ENCODE data around the gene INPP5F.
"Not testable (repeated sequence)": the region's sequence is repeated elsewhere in the genome, so short reads cannot be mapped to it uniquely, and the experiment has no call there.

INPP5F gene

GRCh38 chr10:119776536-119776935 lies 50.7 kb downstream of the INPP5F start:
- no peak for DNase-seq (ENCODE audit: low read depth in 2 of 2)

- DNase-seq (ENCODE audit: low read depth in 2 of 2) = no peak
These were observed 51.8 kb downstream of the INPP5F start for GRCh38 chr10:119777686-119778085.

- DNase-seq (ENCODE audit: low read depth in 2 of 2) = no peak
These were observed 53.1 kb downstream of the INPP5F start for GRCh38 chr10:119778776-119779445.

GRCh38 chr10:119780879-119781480 lies 55.1 kb downstream of the INPP5F start:
- DNase-seq (ENCODE audit: low read depth in 2 of 2) = no peak

GRCh38 chr10:119781498-119781897 lies 55.6 kb downstream of the INPP5F start:
- DNase-seq (ENCODE audit: low read depth in 2 of 2) = no peak

GRCh38 chr10:119782981-119783664 lies 57.3 kb downstream of the INPP5F start:
- DNase-seq (ENCODE audit: low read depth in 2 of 2) = no peak

- DNase-seq (ENCODE audit: low read depth in 2 of 2) = no peak
These were observed 57.8 kb downstream of the INPP5F start for GRCh38 chr10:119783665-119784027.

GRCh38 chr10:119784340-119785067 lies 58.7 kb downstream of the INPP5F start:
- no peak for DNase-seq (ENCODE audit: low read depth in 2 of 2)

GRCh38 chr10:119786117-119786769 lies 60.4 kb downstream of the INPP5F start:
- no peak for DNase-seq (ENCODE audit: low read depth in 2 of 2)

GRCh38 chr10:119795101-119795500 lies 69.3 kb downstream of the INPP5F start:
- DNase-seq (ENCODE audit: low read depth in 2 of 2) = not testable (repeated sequence)

GRCh38 chr10:119796039-119796438 lies 70.2 kb downstream of the INPP5F start:
- no peak for DNase-seq (ENCODE audit: low read depth in 2 of 2)

GRCh38 chr10:119801176-119801575 lies 75.3 kb downstream of the INPP5F start:
- no peak for DNase-seq (ENCODE audit: low read depth in 2 of 2)

- DNase-seq (ENCODE audit: low read depth in 2 of 2) = no peak
These were observed 76.2 kb downstream of the INPP5F start for GRCh38 chr10:119801998-119802538.

- no peak for DNase-seq (ENCODE audit: low read depth in 2 of 2)
These were observed 77.4 kb downstream of the INPP5F start for GRCh38 chr10:119803264-119803663.

GRCh38 chr10:119805702-119806230 lies 79.9 kb downstream of the INPP5F start:
- DNase-seq (ENCODE audit: low read depth in 2 of 2) = no peak

- DNase-seq (ENCODE audit: low read depth in 2 of 2) = no peak
These were observed 80.7 kb downstream of the INPP5F start for GRCh38 chr10:119806334-119807130.

- DNase-seq (ENCODE audit: low read depth in 2 of 2) = no peak
These were observed 82.3 kb downstream of the INPP5F start for GRCh38 chr10:119807960-119808697.

GRCh38 chr10:119811122-119811521 lies 85.3 kb downstream of the INPP5F start:
- no peak for DNase-seq (ENCODE audit: low read depth in 2 of 2)

GRCh38 chr10:119812684-119813083 lies 86.8 kb downstream of the INPP5F start:
- DNase-seq (ENCODE audit: low read depth in 2 of 2) = no peak

- DNase-seq (ENCODE audit: low read depth in 2 of 2) = no peak
These were observed 89.8 kb downstream of the INPP5F start for GRCh38 chr10:119815671-119816070.
